MCF 10A (cell line): ENCODE measurements around the gene HSD17B14. TPM values are rescaled to one million over a fixed set of nuclear protein-coding genes. Genes with fewer than 3 reads are reported as not detected.

ENCODE experiments used
- BruUV-seq: library from RNA; stranded (reverse); fragments of 400-500 nt; replicated peaks from 2 replicates; lab custom pipeline; 2021; lab: Mats Ljungman, UMichigan
- CTCF ChIA-PET: fragments of 300-600 bp; sonication (Branson Sonifier 250); formaldehyde crosslinking; extraction: SDS; loops from one replicate; lab custom pipeline; 2021; ENCODE audit warnings: antibody characterized with exemption, inconsistent platforms; lab: Yijun Ruan, JAX
- POLR2A ChIA-PET: fragments of 300-600, 350-650 bp; sonication (Branson Sonifier 250); formaldehyde crosslinking; extraction: SDS; loops from one replicate; lab custom pipeline; 2020; ENCODE audit warnings: antibody characterized with exemption, inconsistent platforms; lab: Yijun Ruan, JAX
- DNase-seq: peaks from one replicate; pipeline ENCODE4 v3.0.0-alpha.2; 2018; ENCODE audit not compliant: unreplicated experiment
- H3K27ac Mint-ChIP-seq: one replicate; pipeline ENCODE4 v1.8.0; 2022; ENCODE audit warnings: mild to moderate bottlenecking, low read depth, mixed read lengths; ENCODE audit not compliant: unreplicated experiment
- H3K27me3 Mint-ChIP-seq: one replicate; pipeline ENCODE4 v1.8.0; 2022; ENCODE audit warnings: mixed read lengths; ENCODE audit not compliant: insufficient read depth, unreplicated experiment
- H3K36me3 Mint-ChIP-seq: one replicate; pipeline ENCODE4 v1.8.0; 2022; ENCODE audit warnings: mild to moderate bottlenecking, moderate library complexity, mixed read lengths; ENCODE audit not compliant: insufficient read depth, unreplicated experiment
- H3K4me1 Mint-ChIP-seq: one replicate; pipeline ENCODE4 v1.8.0; 2022; ENCODE audit warnings: mixed read lengths; ENCODE audit not compliant: insufficient read depth, unreplicated experiment
- H3K4me3 Mint-ChIP-seq: one replicate; pipeline ENCODE4 v1.8.0; 2022; ENCODE audit warnings: mild to moderate bottlenecking, moderate library complexity, mixed read lengths; ENCODE audit not compliant: unreplicated experiment
- H3K9me3 Mint-ChIP-seq: one replicate; pipeline ENCODE4 v1.8.0; 2022; ENCODE audit warnings: mixed read lengths; ENCODE audit not compliant: unreplicated experiment
- CTCF ChIP-seq: fragments of 200-600 bp; IDR thresholded peaks from one replicate; pipeline ENCODE4 v1.8.0; 2022; ENCODE audit warnings: antibody characterized with exemption, mild to moderate bottlenecking; ENCODE audit not compliant: unreplicated experiment
- intact Hi-C: fragments of 100-400 bp; cut with micrococcal nuclease; formaldehyde crosslinking; loops from 2 replicates; pipeline ENCODE4 v1.14.1; 2022
- total RNA-seq: library from RNA; stranded (reverse); gene quantifications from 2 replicates; pipeline ENCODE4 v1.2.3, GENCODE V29; 2022

The HSD17B14 gene
- total RNA-seq, 1 experiment from 2014 or later: 0.26 TPM

- no TSS peak for BruUV-seq
- DNase-seq: no peak
- no peaks in the 10 kb centered on the region for H3K9me3 Mint-ChIP-seq
- ChIA-PET CTCF (interaction anchor here (1.2 to 3.8 kb wide), 4 partner anchors 11 to 169 kb away, joined by 3 to 20 read pairs (median 10); no protein-coding TSS in a partner anchor), POLR2A (interaction anchor here (0.7 to 1.2 kb wide), 2 partner anchors 58 to 60 kb away, joined by 3 read pairs; no protein-coding TSS in a partner anchor)
- H3K4me1 Mint-ChIP-seq: peaks cover 8% of the 10 kb centered on the region
- no peak overlapping the region for H3K27ac Mint-ChIP-seq
- intact Hi-C loops: loop anchor here (10.0 kb wide), 1 partner anchor 420 kb away; no protein-coding TSS in a partner anchor
- no peaks in the 10 kb centered on the region for H3K27me3 Mint-ChIP-seq
- no peak for TF ChIP-seq CTCF
- H3K36me3 Mint-ChIP-seq: no peaks in the 10 kb centered on the region
- no peak overlapping the region for H3K4me3 Mint-ChIP-seq
Measured at GRCh38 chr19:48784527-48784926, 51.8 kb downstream of the HSD17B14 start.

GRCh38 chr19:48780631-48781391 lies 55.5 kb downstream of the HSD17B14 start:
- intact Hi-C loops: loop anchor here (10.0 kb wide), 1 partner anchor 424 kb away; no protein-coding TSS in a partner anchor
- no peak overlapping the region for H3K4me3 Mint-ChIP-seq
- no peak for TF ChIP-seq CTCF
- BruUV-seq: no TSS peak
- H3K27me3 Mint-ChIP-seq: no peaks in the 10 kb centered on the region
- ChIA-PET POLR2A (interaction anchor here (0.8 to 1.0 kb wide), 2 partner anchors 41 to 67 kb away, joined by 3 read pairs; no protein-coding TSS in a partner anchor), CTCF (interaction anchor here (0.5 to 1.4 kb wide), 4 partner anchors 46 to 1082 kb away, joined by 3 to 4 read pairs (median 3); partner anchors contain the start of gene HSD17B14)
- H3K9me3 Mint-ChIP-seq: no peaks in the 10 kb centered on the region
- H3K27ac Mint-ChIP-seq: peak overlapping the region; percentile 11
- peak; percentile 46 for DNase-seq
- peaks cover 8% of the 10 kb centered on the region for H3K4me1 Mint-ChIP-seq
- H3K36me3 Mint-ChIP-seq: no peaks in the 10 kb centered on the region

- Mint-ChIP-seq H3K27ac (no peak overlapping the region), H3K36me3 (no peaks in the 10 kb centered on the region), H3K4me1 (peaks cover 8% of the 10 kb centered on the region), H3K4me3 (no peak overlapping the region), H3K9me3 (no peaks in the 10 kb centered on the region), H3K27me3 (no peaks in the 10 kb centered on the region)
- ChIA-PET POLR2A (interaction anchor here (1.7 kb wide), 1 partner anchor 63 kb away, joined by 5 read pairs; no protein-coding TSS in a partner anchor), CTCF (interaction anchor here (0.6 to 2.0 kb wide), 5 partner anchors 8 to 894 kb away, joined by 3 to 12 read pairs (median 3); no protein-coding TSS in a partner anchor)
- no peak for DNase-seq
- no TSS peak for BruUV-seq
- TF ChIP-seq CTCF: no peak
- intact Hi-C loops: loop anchor here (10.0 kb wide), 1 partner anchor 425 kb away; no protein-coding TSS in a partner anchor
Measured at GRCh38 chr19:48779636-48780035, 56.7 kb downstream of the HSD17B14 start.

DNA sequence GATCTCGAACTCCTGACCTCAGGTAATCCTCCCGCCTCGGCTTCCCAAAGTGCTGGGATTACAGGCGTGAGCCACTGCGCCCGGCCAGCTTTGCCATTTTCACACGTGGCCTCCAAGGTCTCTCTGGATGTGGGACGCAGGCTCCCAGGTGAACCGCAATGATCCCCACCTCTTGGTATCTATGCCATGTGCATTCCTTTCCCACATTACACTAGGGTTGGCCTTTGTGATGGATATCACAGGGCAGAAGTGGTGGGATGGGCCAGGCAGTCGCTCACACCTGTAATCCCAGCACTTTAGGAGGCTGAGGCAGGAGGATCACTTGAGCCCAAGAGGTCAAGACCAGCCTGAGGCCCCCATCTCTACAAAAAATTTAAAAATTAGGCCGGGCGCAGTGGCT lies 58.6 kb downstream of the HSD17B14 start:
- POLR2A ChIA-PET: no interaction called here
- CTCF ChIA-PET: interaction anchor here (2.0 kb wide), 1 partner anchor 10 kb away, joined by 12 read pairs; no protein-coding TSS in a partner anchor
- Mint-ChIP-seq H3K27me3 (no peaks in the 10 kb centered on the region), H3K9me3 (no peaks in the 10 kb centered on the region), H3K4me3 (no peak overlapping the region), H3K36me3 (peaks cover 5% of the 10 kb centered on the region), H3K4me1 (peaks cover 8% of the 10 kb centered on the region), H3K27ac (no peak overlapping the region)
- no peak for TF ChIP-seq CTCF
- DNase-seq: no peak
- intact Hi-C loops: no loop called here
- no TSS peak for BruUV-seq
